PC-3 (cell line): ENCODE measurements around the gene MAST3.

Experiments
- EZH2 ChIP-seq: fragments of 300-600 bp; sonication (generic); IDR thresholded peaks from one replicate; pipeline ENCODE4 v1.6.1; 2017; ENCODE audit warnings: antibody characterized with exemption, mild to moderate bottlenecking, low read length; ENCODE audit not compliant: unreplicated experiment
- EZH2phosphoT487 ChIP-seq: fragments of 300-600 bp; sonication (generic); IDR thresholded peaks from 2 replicates; pipeline ENCODE4 v1.6.1; 2018; ENCODE audit warnings: mild to moderate bottlenecking, antibody characterized with exemption, low read length, borderline replicate concordance
- TF ChIP-seq, protein P1 (sequence below): fragments of 300-600 bp; sonication (generic); conservative IDR thresholded peaks from 2 replicates; pipeline ENCODE4 v1.5.1; 2017; ENCODE audit warnings: antibody characterized with exemption, low read depth, mild to moderate bottlenecking, low read length

GRCh38 chr19:18159810-18160209 lies 62.2 kb downstream of the MAST3 start:
- TF ChIP-seq, protein P1, sequence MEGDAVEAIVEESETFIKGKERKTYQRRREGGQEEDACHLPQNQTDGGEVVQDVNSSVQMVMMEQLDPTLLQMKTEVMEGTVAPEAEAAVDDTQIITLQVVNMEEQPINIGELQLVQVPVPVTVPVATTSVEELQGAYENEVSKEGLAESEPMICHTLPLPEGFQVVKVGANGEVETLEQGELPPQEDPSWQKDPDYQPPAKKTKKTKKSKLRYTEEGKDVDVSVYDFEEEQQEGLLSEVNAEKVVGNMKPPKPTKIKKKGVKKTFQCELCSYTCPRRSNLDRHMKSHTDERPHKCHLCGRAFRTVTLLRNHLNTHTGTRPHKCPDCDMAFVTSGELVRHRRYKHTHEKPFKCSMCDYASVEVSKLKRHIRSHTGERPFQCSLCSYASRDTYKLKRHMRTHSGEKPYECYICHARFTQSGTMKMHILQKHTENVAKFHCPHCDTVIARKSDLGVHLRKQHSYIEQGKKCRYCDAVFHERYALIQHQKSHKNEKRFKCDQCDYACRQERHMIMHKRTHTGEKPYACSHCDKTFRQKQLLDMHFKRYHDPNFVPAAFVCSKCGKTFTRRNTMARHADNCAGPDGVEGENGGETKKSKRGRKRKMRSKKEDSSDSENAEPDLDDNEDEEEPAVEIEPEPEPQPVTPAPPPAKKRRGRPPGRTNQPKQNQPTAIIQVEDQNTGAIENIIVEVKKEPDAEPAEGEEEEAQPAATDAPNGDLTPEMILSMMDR = no peak
- no peak for TF ChIP-seq EZH2
- TF ChIP-seq EZH2phosphoT487 = no peak
